GM21423 (cell line): ENCODE data around the gene TSHZ1.

Source experiments
- ATAC-seq: cut with Tn5 transposase; IDR thresholded peaks from one replicate; pipeline ENCODE4 v1.9.1; 2021; ENCODE audit warnings: mild to moderate bottlenecking, moderate library complexity; ENCODE audit not compliant: unreplicated experiment

TSHZ1 gene

GRCh38 chr18:75210274-75211001 is at the start of gene TSHZ1:
TSHZ1 (plus strand) TSS chr18:75210797; CDS start chr18:75211877, 1,080 bp downstream.
- peak; percentile 36 for ATAC-seq

- no peak for ATAC-seq
Observed at GRCh38 chr18:75161256-75162028, 49.2 kb upstream of the TSHZ1 start.

GRCh38 chr18:75162467-75162866 is 48.1 kb upstream of the TSHZ1 start:
- ATAC-seq: no peak

GRCh38 chr18:75162978-75163377 is 47.6 kb upstream of the TSHZ1 start:
- no peak for ATAC-seq

- ATAC-seq: no peak
Observed at GRCh38 chr18:75163736-75164135, 46.9 kb upstream of the TSHZ1 start.

- ATAC-seq: no peak
Observed at GRCh38 chr18:75164479-75164878, 46.1 kb upstream of the TSHZ1 start.

GRCh38 chr18:75165926-75166325 is 44.7 kb upstream of the TSHZ1 start:
- no peak for ATAC-seq

GRCh38 chr18:75167137-75167536 is 43.5 kb upstream of the TSHZ1 start:
- ATAC-seq: no peak

GRCh38 chr18:75167759-75168618 is 42.6 kb upstream of the TSHZ1 start:
- no peak for ATAC-seq

- ATAC-seq: no peak
Observed at GRCh38 chr18:75168619-75169018, 42.0 kb upstream of the TSHZ1 start.

GRCh38 chr18:75169411-75169810 is 41.2 kb upstream of the TSHZ1 start:
- no peak for ATAC-seq

GRCh38 chr18:75170022-75170789 is 40.4 kb upstream of the TSHZ1 start:
- ATAC-seq: no peak

- no peak for ATAC-seq
Observed at GRCh38 chr18:75170916-75171315, 39.7 kb upstream of the TSHZ1 start.

GRCh38 chr18:75172299-75173124 is 38.1 kb upstream of the TSHZ1 start:
- peak; percentile 12 for ATAC-seq

- peak; percentile 99 for ATAC-seq
Observed at GRCh38 chr18:75173125-75173432, 37.5 kb upstream of the TSHZ1 start.

GRCh38 chr18:75173738-75174137 is 36.9 kb upstream of the TSHZ1 start:
- no peak for ATAC-seq

GRCh38 chr18:75176849-75177248 is 33.7 kb upstream of the TSHZ1 start:
- no peak for ATAC-seq

GRCh38 chr18:75178376-75178775 is 32.2 kb upstream of the TSHZ1 start:
- no peak for ATAC-seq

GRCh38 chr18:75179819-75180600 is 30.6 kb upstream of the TSHZ1 start:
- ATAC-seq: no peak
